HepG2 (cell line): Measurements from ENCODE around the gene TOR2A. TPM values are rescaled to one million over a fixed set of nuclear protein-coding genes. Genes with fewer than 3 reads are reported as not detected.

Experiments used
- ATAC-seq: fragments of 200-7000 bp; cut with Tn5 transposase; 3 replicates; pipeline ENCODE4 v1.9.1; 2020; ENCODE audit warnings: mild to moderate bottlenecking, moderate library complexity
- BruUV-seq: library from RNA; stranded (reverse); fragments of 400-500 nt; replicated peaks from 2 replicates; lab custom pipeline; 2021; lab: Mats Ljungman, UMichigan
- CTCF ChIA-PET: fragments of 300-600 bp; formaldehyde crosslinking; extraction: SDS; loops from one replicate; lab custom pipeline; 2021; ENCODE audit warnings: low total read pairs, inconsistent platforms, low intra/inter-chr PET ratio; lab: Yijun Ruan, JAX
- POLR2A ChIA-PET: fragments of 350-600 bp; sonication (Branson Sonifier 250); formaldehyde crosslinking; loops from one replicate; lab custom pipeline; 2020; ENCODE audit warnings: antibody characterized with exemption, inconsistent platforms; lab: Yijun Ruan, JAX
- DNase-seq: peaks from one replicate; pipeline ENCODE4 v3.0.0-alpha.2; 2015; ENCODE audit warnings: low spot score
- FAIRE-seq: peaks from 3 replicates; lab custom pipeline; 2011; peaks lifted over from hg19 to GRCh38; lab: Jason Lieb, UNC
- H2AFZ ChIP-seq: one replicate; pipeline ENCODE4 v1.6.1; 2011; ENCODE audit warnings: low read length, inconsistent platforms
- H3K27ac ChIP-seq: fragments of 300-600 bp; 3 replicates; pipeline ENCODE4 v1.8.0; 2011; ENCODE audit warnings: mixed run types, mild to moderate bottlenecking, mixed read lengths, low read length, inconsistent platforms; ENCODE audit not compliant: insufficient read depth; ENCODE audit errors: extremely low read length
- H3K27me3 ChIP-seq, 2 experiments: fragments of 200-600 bp in 1 of 2; 2 replicates in 1 of 2; 3 replicates in 1 of 2; pipeline versions ENCODE4 v1.6.0 to v1.8.0; 2011; ENCODE audit warnings: low read length in 2 of 2, mild to moderate bottlenecking in 2 of 2, moderate library complexity in 2 of 2, inconsistent platforms in 1 of 2; ENCODE audit not compliant: insufficient read depth in 2 of 2, control insufficient read depth in 1 of 2
- H3K36me3 ChIP-seq, 2 experiments: fragments of 200-600 bp in 1 of 2; replicated peaks in 1 of 2; 2 replicates in 1 of 2; 3 replicates in 1 of 2; pipeline versions ENCODE4 v1.5.1 to v1.8.0; 2011; ENCODE audit warnings: low read length in 2 of 2, inconsistent platforms in 1 of 2; ENCODE audit not compliant: insufficient read depth in 2 of 2, control insufficient read depth in 1 of 2
- H3K4me1 ChIP-seq: 2 replicates; pipeline ENCODE4 v1.5.1; 2012; ENCODE audit warnings: low read length, inconsistent platforms; ENCODE audit not compliant: insufficient read depth
- H3K4me2 ChIP-seq: 2 replicates; pipeline ENCODE4 v1.6.0; 2011; ENCODE audit warnings: low read depth, low read length, inconsistent platforms
- H3K4me3 ChIP-seq, 3 experiments: fragments of 200-600 bp in 1 of 3; sonication (generic), shearing (Covaris generic) in 1 of 3; replicated peaks in 1 of 3; 2 replicates each; pipeline ENCODE4 v1.5.1; 2011 to 2016; ENCODE audit warnings: low read length in 3 of 3, inconsistent platforms in 2 of 3, low read depth in 2 of 3, mild to moderate bottlenecking in 2 of 3, control low read depth in 1 of 3, mixed read lengths in 1 of 3; ENCODE audit not compliant: insufficient read depth in 1 of 3
- H3K79me2 ChIP-seq: one replicate; pipeline ENCODE4 v1.6.1; 2011; ENCODE audit warnings: low read length, inconsistent platforms; ENCODE audit not compliant: insufficient read depth
- H3K9ac ChIP-seq: 2 replicates; pipeline ENCODE4 v1.6.0; 2011; ENCODE audit warnings: mild to moderate bottlenecking, low read depth, low read length, inconsistent platforms; ENCODE audit not compliant: insufficient read depth
- H3K9me3 ChIP-seq: 2 replicates; pipeline ENCODE4 v1.5.1; 2012; ENCODE audit warnings: mild to moderate bottlenecking, low read length
- H4K20me1 ChIP-seq: 2 replicates; pipeline ENCODE4 v1.6.0; 2011; ENCODE audit warnings: inconsistent platforms, mild to moderate bottlenecking, low read length, moderate library complexity; ENCODE audit not compliant: insufficient read depth
- AGO2 ChIP-seq: fragments of 200-400 bp; formaldehyde crosslinking; optimal IDR thresholded peaks from 2 replicates; pipeline ENCODE3; 2017; ENCODE audit warnings: mild to moderate bottlenecking, low read depth, low read length, moderate library complexity
- CHCHD3 ChIP-seq: sonication (generic); formaldehyde crosslinking; IDR thresholded peaks from 2 replicates; pipeline ENCODE4 v1.8.0; 2022; ENCODE audit warnings: mild to moderate bottlenecking, missing genetic modification reagents, moderate library complexity
- HNRNPH1 ChIP-seq: fragments of 200-400 bp; formaldehyde crosslinking; optimal IDR thresholded peaks from 2 replicates; pipeline ENCODE3; 2017; ENCODE audit warnings: mild to moderate bottlenecking, low read depth, low read length
- ZBTB2 ChIP-seq: sonication (generic); formaldehyde crosslinking; IDR thresholded peaks from 2 replicates; pipeline ENCODE4 v1.8.0; 2022; ENCODE audit warnings: low read depth, missing genetic modification reagents
- ZBTB25 ChIP-seq: IDR thresholded peaks from 2 replicates; pipeline ENCODE4 v1.6.1; 2018; ENCODE audit warnings: missing genetic modification reagents
- ZNF121 ChIP-seq: sonication (generic); formaldehyde crosslinking; IDR thresholded peaks from 2 replicates; pipeline ENCODE4 v1.5.0; 2020; ENCODE audit warnings: mild to moderate bottlenecking, missing genetic modification reagents
- ZNF207 ChIP-seq: fragments of 450-650 bp; IDR thresholded peaks from 2 replicates; pipeline ENCODE4 v1.6.1; 2016; ENCODE audit warnings: antibody characterized with exemption, borderline replicate concordance
- ZNF713 ChIP-seq: sonication (generic); formaldehyde crosslinking; IDR thresholded peaks from 2 replicates; pipeline ENCODE4 v1.4.0; 2020; ENCODE audit warnings: mild to moderate bottlenecking, missing genetic modification reagents
- WGBS: methylation state at CpG from one replicate; pipeline ENCODE4 v1.1.6; 2017; ENCODE audit warnings: low lambda C conversion rate; 5-methylcytosine and 5-hydroxymethylcytosine counted together
- in situ Hi-C: cut with HindIII; loops from 2 replicates; pipeline ENCODE4 v1.10.0; 2017; ENCODE audit warnings: low pct_unique_long_range_greater_than_20kb; ENCODE audit not compliant: extremely low pct_ligation_motif_present
- intact Hi-C: fragments of 100-400 bp; cut with micrococcal nuclease; formaldehyde crosslinking; loops from one replicate; pipeline ENCODE4 v1.10.0; 2022; ENCODE audit not compliant: unreplicated experiment
- polyA plus RNA-seq, 8 experiments: library from polyadenylated mRNA; depleted of rRNA in 3 of 8; stranded (reverse) in 7 of 8; unstranded in 1 of 8; fragments of >200 nt; fragmentation: Illumina TruSeq in 4 of 8; extraction: Trizol in 4 of 8; gene quantifications; 2 replicates each; pipeline versions ENCODE4 v1.2.1 to v1.2.3, GENCODE V29; 2011 to 2016; ENCODE audit warnings: low read depth in 4 of 8, missing spikeins in 1 of 8, mixed read lengths in 1 of 8; ENCODE audit not compliant: insufficient read depth in 1 of 8
- total RNA-seq, 5 experiments: library from RNA; depleted of rRNA; stranded (reverse); fragments of >200 nt; fragmentation: Illumina TruSeq; extraction: Trizol; gene quantifications; 2 replicates each; pipeline ENCODE4 v1.2.3, GENCODE V29; 2016; ENCODE audit warnings: low read depth in 1 of 5

The TOR2A gene
- total and polyA plus RNA-seq, 2 of the 13 experiments (the other 11 are each of a cell fraction or from before 2014, with no cell fraction given): 3.5 to 7.2 TPM

- 40% methylated on average over 5 of the region's 5 CpGs for WGBS
- no TSS peak for BruUV-seq
- Histone ChIP-seq H3K9me3 (no peaks in the 10 kb centered on the region), H3K4me3 (no peak overlapping the region), H3K27me3 (no peaks in the 10 kb centered on the region), H3K79me2 (no peaks in the 10 kb centered on the region), H4K20me1 (no peaks in the 10 kb centered on the region), H3K4me1 (peaks cover 10% of the 10 kb centered on the region; the same call in 1 of the 2 replicates), H3K4me2 (no peak overlapping the region), H3K27ac (no peak overlapping the region), H2AFZ (no peak overlapping the region), H3K9ac (no peak overlapping the region), H3K36me3 (no peaks in the 10 kb centered on the region)
- intact Hi-C loops (no loop called here), in situ Hi-C loops (no loop called here)
- FAIRE-seq (no peak), ATAC-seq (no peak), DNase-seq (no peak)
- ChIA-PET POLR2A (no interaction called here), CTCF (no interaction called here)
- TF ChIP-seq ZNF207 (no peak), AGO2 (no peak), ZBTB25 (CRISPR knock-in tag) (no peak), ZNF121 (peak; percentile 42; the same call in 1 of the 2 replicates), CHCHD3 (CRISPR knock-in tag) (no peak), ZBTB2 (no peak), HNRNPH1 (no peak), ZNF713 (CRISPR knock-in tag) (no peak)
Measured at GRCh38 chr9:127698386-127698785, 36.7 kb downstream of the TOR2A start.
